ENCODE data around the gene IGF1. TPM values are rescaled to one million over a fixed set of nuclear protein-coding genes. Genes with fewer than 3 reads are reported as not detected.
A peak's percentile ranks its signal among the peaks of the same experiment; 100 is the strongest.

IGF1 gene
- total and polyA plus RNA-seq, 7 donors, result 7.4 to 27.1 (median 15.6) TPM

DNA sequence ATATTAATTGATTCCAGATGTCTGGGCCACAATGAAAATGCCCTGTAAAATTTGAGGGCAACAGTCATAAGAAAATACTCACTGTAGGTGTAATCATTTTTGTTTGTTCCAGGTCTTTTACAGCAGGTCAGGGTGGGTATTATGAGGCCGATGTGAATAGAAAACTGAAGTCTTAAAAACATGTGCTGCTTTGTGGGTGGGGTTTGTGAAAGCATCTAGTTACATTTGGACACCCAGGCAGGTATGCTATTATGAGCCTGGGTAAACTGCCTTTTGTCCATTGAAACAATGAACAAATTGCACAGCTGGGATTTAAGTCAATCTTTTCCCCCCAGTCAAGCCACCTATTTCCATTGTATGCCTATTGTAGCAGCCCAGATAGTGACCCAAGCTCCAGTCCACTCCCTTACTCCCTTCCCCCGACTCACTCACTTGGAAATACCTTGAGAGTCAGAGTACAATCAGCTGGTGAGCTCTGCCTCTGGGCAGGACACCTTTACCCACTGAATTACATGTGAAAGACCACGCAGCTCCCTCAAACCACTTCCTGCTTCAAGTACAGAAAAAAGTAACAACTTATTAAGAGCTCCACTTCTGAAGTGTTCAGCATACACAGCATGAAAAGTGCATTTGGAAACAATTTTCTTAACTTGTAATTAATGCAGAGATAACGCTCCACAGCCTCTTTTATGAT lies 1.8 kb downstream of the IGF1 start:
- no peak for DNase-seq
- intact Hi-C loops (cut with DNase I), result no loop called here
- Histone ChIP-seq H3K27me3 (no peaks in the 10 kb centered on the region), H3K36me3 (no peaks in the 10 kb centered on the region), H3K4me3 (peak overlapping the region in 3 of 4 donors; percentile 16 to 38 (median 32)), H3K27ac (peak overlapping the region in 3 of 4 donors; percentile 42 to 58 (median 43)), H3K9me3 (no peaks in the 10 kb centered on the region), H3K4me1 (peaks cover 0 to 37% (median 19%) of the 10 kb centered on the region in 4 donors)
- 5 to 19% methylated on average over 4 of the region's 4 CpGs for WGBS, 2 donors
- TF ChIP-seq EP300 (IDR thresholded peaks at IDR 0.05) (no peak), POLR2AphosphoS5 (IDR thresholded peaks at IDR 0.05) (no peak)
- TF ChIP-seq, protein P1, sequence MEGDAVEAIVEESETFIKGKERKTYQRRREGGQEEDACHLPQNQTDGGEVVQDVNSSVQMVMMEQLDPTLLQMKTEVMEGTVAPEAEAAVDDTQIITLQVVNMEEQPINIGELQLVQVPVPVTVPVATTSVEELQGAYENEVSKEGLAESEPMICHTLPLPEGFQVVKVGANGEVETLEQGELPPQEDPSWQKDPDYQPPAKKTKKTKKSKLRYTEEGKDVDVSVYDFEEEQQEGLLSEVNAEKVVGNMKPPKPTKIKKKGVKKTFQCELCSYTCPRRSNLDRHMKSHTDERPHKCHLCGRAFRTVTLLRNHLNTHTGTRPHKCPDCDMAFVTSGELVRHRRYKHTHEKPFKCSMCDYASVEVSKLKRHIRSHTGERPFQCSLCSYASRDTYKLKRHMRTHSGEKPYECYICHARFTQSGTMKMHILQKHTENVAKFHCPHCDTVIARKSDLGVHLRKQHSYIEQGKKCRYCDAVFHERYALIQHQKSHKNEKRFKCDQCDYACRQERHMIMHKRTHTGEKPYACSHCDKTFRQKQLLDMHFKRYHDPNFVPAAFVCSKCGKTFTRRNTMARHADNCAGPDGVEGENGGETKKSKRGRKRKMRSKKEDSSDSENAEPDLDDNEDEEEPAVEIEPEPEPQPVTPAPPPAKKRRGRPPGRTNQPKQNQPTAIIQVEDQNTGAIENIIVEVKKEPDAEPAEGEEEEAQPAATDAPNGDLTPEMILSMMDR (IDR thresholded peaks at IDR 0.05), result no peak

DNA sequence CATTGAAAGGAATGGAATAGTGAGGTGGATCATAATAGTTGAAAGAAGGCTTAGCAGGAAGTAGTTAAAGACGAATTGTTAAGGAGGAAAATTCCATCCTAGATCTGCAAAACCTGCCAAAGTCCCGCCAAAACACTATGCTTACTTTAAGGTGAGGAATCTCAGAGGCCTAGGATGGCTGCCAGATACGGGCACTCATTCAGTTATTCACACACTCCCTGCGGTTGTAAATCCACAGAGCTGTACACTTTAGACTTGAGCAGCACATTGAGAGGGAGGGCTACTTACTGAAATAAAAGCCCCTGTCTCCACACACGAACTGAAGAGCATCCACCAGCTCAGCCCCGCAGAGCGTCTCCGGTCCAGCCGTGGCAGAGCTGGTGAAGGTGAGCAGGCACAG lies 5.0 kb downstream of the IGF1 start:
- DNase-seq, result no peak
- Histone ChIP-seq H3K4me1 (peaks cover 0 to 28% (median 17%) of the 10 kb centered on the region in 4 donors), H3K36me3 (no peaks in the 10 kb centered on the region), H3K27me3 (no peaks in the 10 kb centered on the region), H3K9me3 (no peaks in the 10 kb centered on the region), H3K27ac (no peak overlapping the region), H3K4me3 (no peak overlapping the region)
- intact Hi-C loops (cut with DNase I), result no loop called here
- TF ChIP-seq POLR2A (IDR thresholded peaks at IDR 0.05), result no peak
- WGBS, 2 donors, result 66 to 85% methylated on average over 9 of the region's 9 CpGs

DNA sequence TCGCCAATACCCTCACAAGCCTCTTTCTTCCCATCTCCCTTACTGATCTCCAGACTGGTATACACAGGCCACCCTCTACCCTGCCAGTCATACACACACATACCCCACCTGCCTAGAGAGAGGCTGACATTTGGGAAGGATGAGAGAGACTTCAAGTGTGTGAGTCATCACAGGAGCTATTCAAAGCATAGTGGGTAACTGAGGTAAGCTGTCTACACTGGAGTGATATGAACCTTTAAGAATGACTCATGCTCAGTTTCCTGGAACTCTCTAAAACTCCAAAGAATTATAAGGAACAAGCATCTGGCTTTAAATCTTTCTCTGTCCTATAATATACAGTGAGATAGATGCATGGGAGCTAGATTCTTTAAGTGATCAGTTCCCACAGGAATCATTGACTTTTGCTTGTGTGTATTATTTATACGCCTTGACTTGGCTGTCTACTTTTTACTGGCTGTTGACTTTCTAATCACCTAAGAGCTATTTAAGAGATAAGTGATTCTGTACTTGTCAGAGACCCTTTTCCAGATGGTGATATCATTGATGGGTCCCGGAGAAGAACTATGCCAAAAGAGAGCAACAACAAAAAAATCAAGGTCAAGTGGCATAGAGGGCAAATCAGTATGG lies 5.8 kb downstream of the IGF1 start:
- intact Hi-C loops (cut with DNase I), result no loop called here
- no peak for DNase-seq
- 74% methylated on average over 3 of the region's 3 CpGs for WGBS, 2 donors
- no peak overlapping the region for H3K4me3 ChIP-seq
- H3K4me1 ChIP-seq, result peaks cover 0 to 20% (median 11%) of the 10 kb centered on the region in 4 donors
- H3K9me3 ChIP-seq, result no peaks in the 10 kb centered on the region
- TF ChIP-seq EP300 (IDR thresholded peaks at IDR 0.05) (no peak), POLR2AphosphoS5 (IDR thresholded peaks at IDR 0.05) (no peak), POLR2A (IDR thresholded peaks at IDR 0.05) (no peak)
- TF ChIP-seq, protein P1 (IDR thresholded peaks at IDR 0.05), result no peak
- H3K27me3 ChIP-seq, result no peaks in the 10 kb centered on the region
- H3K36me3 ChIP-seq, result no peaks in the 10 kb centered on the region
- H3K27ac ChIP-seq, result no peak overlapping the region

DNA sequence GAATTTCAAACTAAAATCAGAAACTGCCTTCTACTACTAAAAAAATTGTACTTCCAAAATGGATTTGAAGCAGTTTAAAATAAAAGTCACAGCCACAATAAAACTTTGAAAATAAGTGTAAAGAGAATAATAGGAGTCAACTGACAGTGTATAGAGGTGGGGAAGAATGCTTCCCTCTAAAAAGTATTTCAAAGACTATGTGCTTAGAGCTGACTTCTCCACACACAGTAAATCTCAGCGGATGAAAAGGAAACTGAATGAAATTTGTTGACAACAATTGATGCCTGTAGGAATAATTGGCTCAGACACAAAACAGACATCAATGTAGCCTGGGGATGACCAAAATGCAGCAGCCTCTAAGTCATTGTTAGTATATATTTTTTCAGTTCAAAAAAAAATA lies 7.9 kb downstream of the IGF1 start:
- H3K27ac ChIP-seq, result no peak overlapping the region
- H3K4me1 ChIP-seq, result peaks cover 0 to 7% (median 2%) of the 10 kb centered on the region in 4 donors
- H3K9me3 ChIP-seq, result no peaks in the 10 kb centered on the region
- WGBS, 2 donors, result 79 to 90% methylated on average over 1 of the region's 1 CpG
- no peak for DNase-seq
- H3K27me3 ChIP-seq, result no peaks in the 10 kb centered on the region
- no peak overlapping the region for H3K4me3 ChIP-seq
- intact Hi-C loops (cut with DNase I), result no loop called here
- TF ChIP-seq, protein P1 (IDR thresholded peaks at IDR 0.05), result no peak
- TF ChIP-seq EP300 (IDR thresholded peaks at IDR 0.05) (no peak), POLR2AphosphoS5 (IDR thresholded peaks at IDR 0.05) (no peak)
- no peaks in the 10 kb centered on the region for H3K36me3 ChIP-seq

DNA sequence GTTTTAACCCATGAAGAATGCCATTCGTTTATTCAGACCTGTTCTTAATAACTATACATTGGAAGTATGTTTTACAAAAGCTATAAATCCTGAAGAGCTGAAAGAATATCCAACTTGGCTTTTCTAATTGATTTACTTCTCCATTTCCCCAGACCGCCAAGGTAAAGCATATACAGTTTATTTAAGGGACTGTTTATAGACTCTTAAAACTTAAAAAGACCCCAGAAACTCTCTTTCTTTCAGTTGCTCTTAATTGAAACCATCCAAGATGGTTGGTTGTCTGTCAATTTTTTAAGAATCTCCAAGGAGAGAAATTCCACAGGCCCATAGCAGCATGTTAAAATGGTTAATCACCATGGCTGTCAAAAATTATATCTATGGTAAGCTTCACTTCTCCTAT lies 8.8 kb downstream of the IGF1 start:
- Histone ChIP-seq H3K4me3 (no peak overlapping the region), H3K27ac (no peak overlapping the region), H3K27me3 (no peaks in the 10 kb centered on the region), H3K36me3 (no peaks in the 10 kb centered on the region), H3K9me3 (no peaks in the 10 kb centered on the region), H3K4me1 (peaks cover 0 to 7% (median 2%) of the 10 kb centered on the region in 4 donors)
- no peak for DNase-seq
- TF ChIP-seq EP300 (IDR thresholded peaks at IDR 0.05), result no peak
- no peak for TF ChIP-seq POLR2AphosphoS5 (IDR thresholded peaks at IDR 0.05)
- TF ChIP-seq, protein P1 (IDR thresholded peaks at IDR 0.05), result no peak
- no peak for TF ChIP-seq POLR2A (IDR thresholded peaks at IDR 0.05)
- intact Hi-C loops (cut with DNase I), result no loop called here
- WGBS, 2 donors, result 44 to 55% methylated on average over 2 of the region's 2 CpGs
